NCI-H748 treated with DMSO at 0.1 percent for 48 hours (cell line): ENCODE data around the gene SLC2A14.
"Not testable (repeated sequence)": the region's sequence is repeated elsewhere in the genome, so short reads cannot be mapped to it uniquely, and the experiment has no call there.

Experiments used
- DNase-seq: peaks from one replicate; lab custom pipeline; 2025; lab: John Stamatoyannopoulos, UW

Gene SLC2A14

GRCh38 chr12:7872566-7873319, at the start of gene SLC2A14:
SLC2A14 (minus strand) TSS chr12:7872915; CDS start chr12:7869880, 3,035 bp downstream.
- no peak for DNase-seq

- not testable (repeated sequence) for DNase-seq
These were observed 48.5 kb upstream of the SLC2A14 start for GRCh38 chr12:7921181-7921580.

- not testable (repeated sequence) for DNase-seq
These were observed 45.5 kb upstream of the SLC2A14 start for GRCh38 chr12:7918268-7918590.

GRCh38 chr12:7917392-7918267, 44.9 kb upstream of the SLC2A14 start:
- DNase-seq: no peak

- no peak for DNase-seq
These were observed 44.2 kb upstream of the SLC2A14 start for GRCh38 chr12:7916936-7917335.

GRCh38 chr12:7915661-7916403, 43.1 kb upstream of the SLC2A14 start:
- DNase-seq: no peak

- DNase-seq: not testable (repeated sequence)
These were observed 37.4 kb upstream of the SLC2A14 start for GRCh38 chr12:7910106-7910505.

GRCh38 chr12:7907009-7907408, 34.3 kb upstream of the SLC2A14 start:
- peak; percentile 44 for DNase-seq

- not testable (repeated sequence) for DNase-seq
These were observed 33.6 kb upstream of the SLC2A14 start for GRCh38 chr12:7906303-7906702.

GRCh38 chr12:7905600-7906125, 32.9 kb upstream of the SLC2A14 start:
- DNase-seq: peak; percentile 0

GRCh38 chr12:7905071-7905470, 32.4 kb upstream of the SLC2A14 start:
- peak; percentile 11 for DNase-seq

GRCh38 chr12:7902416-7902815, 29.7 kb upstream of the SLC2A14 start:
- DNase-seq: not testable (repeated sequence)

GRCh38 chr12:7899755-7900154, 27.0 kb upstream of the SLC2A14 start:
- no peak for DNase-seq

GRCh38 chr12:7896726-7897125, 24.0 kb upstream of the SLC2A14 start:
- DNase-seq: not testable (repeated sequence)

- no peak for DNase-seq
These were observed 19.7 kb upstream of the SLC2A14 start for GRCh38 chr12:7892186-7892980.

GRCh38 chr12:7884689-7885088, 12.0 kb upstream of the SLC2A14 start:
- no peak for DNase-seq

- DNase-seq: not testable (repeated sequence)
These were observed 9.0 kb upstream of the SLC2A14 start for GRCh38 chr12:7881736-7882120.

- DNase-seq: not testable (repeated sequence)
These were observed 8.4 kb upstream of the SLC2A14 start for GRCh38 chr12:7880952-7881735.

GRCh38 chr12:7879246-7879645, 6.5 kb upstream of the SLC2A14 start:
- no peak for DNase-seq

GRCh38 chr12:7877420-7877819, 4.7 kb upstream of the SLC2A14 start:
- no peak for DNase-seq

GRCh38 chr12:7870335-7870734, 2.4 kb downstream of the SLC2A14 start:
- DNase-seq: no peak
